Choroid plexus epithelial cell (primary cell): ENCODE measurements around the gene PRR18.

Experiments used
- DNase-seq: peaks from one replicate; pipeline ENCODE4 v3.0.0-alpha.2; 2010; ENCODE audit warnings: low read depth
- H3K4me3 ChIP-seq: 2 replicates; pipeline ENCODE4 v1.5.1; 2011; ENCODE audit warnings: low read depth, mild to moderate bottlenecking, control low read depth, low read length, moderate library complexity
- TF ChIP-seq, protein P1 (sequence below): conservative IDR thresholded peaks from 2 replicates; pipeline ENCODE4 v1.5.1; 2011; ENCODE audit warnings: low read depth, mild to moderate bottlenecking, control low read depth, inconsistent platforms, low read length, moderate library complexity

The PRR18 gene

DNA sequence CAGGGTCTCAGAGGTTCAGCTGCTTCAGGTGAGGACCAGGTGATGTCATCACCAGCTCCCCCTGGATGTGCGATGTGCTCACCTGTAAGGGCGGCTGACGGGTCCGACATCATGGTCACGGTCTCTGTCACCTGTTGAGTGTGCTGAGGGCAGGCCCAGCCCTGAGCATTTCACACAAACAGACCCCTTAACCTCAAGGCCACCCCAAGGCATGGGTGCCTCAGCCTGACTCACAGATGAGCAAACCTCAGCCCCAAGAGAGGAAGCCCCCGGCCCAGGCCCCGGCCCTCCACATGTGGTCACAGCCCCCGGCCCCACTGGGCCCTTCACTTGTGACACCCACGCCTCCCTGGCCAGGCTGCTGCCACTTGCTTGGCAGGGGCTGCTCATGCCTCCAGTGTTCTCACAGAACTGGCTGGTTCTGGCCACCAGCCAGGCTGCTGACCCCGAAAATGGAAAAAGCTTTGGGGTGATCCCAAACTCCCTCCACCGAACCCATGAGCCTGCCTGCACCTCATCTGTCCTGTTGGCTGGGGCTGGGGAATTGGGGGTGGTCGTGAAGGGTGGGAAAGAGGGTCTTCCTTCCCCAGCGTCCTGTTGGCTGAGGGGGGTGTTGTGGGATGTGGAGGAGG lies 33.3 kb downstream of the PRR18 start:
- TF ChIP-seq, protein P1, sequence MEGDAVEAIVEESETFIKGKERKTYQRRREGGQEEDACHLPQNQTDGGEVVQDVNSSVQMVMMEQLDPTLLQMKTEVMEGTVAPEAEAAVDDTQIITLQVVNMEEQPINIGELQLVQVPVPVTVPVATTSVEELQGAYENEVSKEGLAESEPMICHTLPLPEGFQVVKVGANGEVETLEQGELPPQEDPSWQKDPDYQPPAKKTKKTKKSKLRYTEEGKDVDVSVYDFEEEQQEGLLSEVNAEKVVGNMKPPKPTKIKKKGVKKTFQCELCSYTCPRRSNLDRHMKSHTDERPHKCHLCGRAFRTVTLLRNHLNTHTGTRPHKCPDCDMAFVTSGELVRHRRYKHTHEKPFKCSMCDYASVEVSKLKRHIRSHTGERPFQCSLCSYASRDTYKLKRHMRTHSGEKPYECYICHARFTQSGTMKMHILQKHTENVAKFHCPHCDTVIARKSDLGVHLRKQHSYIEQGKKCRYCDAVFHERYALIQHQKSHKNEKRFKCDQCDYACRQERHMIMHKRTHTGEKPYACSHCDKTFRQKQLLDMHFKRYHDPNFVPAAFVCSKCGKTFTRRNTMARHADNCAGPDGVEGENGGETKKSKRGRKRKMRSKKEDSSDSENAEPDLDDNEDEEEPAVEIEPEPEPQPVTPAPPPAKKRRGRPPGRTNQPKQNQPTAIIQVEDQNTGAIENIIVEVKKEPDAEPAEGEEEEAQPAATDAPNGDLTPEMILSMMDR, result no peak
- no peak overlapping the region for H3K4me3 ChIP-seq
- no peak for DNase-seq

DNA sequence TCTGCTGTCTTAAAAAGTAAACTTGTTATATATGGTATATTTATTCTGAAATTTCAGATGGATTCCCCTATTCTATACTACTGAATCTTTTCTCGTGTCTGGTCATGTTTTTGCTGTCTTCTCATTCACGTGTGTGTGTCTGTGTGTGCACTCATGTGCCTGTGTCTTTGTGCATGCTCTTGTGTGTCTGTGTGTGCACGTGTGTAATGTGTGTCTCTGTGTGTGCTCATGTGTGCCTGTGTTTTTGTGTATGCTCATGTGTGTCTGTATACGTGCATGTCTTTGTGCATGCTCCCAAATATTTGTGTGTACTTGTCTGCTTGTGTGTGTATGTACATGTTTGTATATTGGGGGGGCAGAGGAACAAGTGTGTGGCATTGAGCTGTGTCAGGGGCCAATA lies 34.0 kb downstream of the PRR18 start:
- TF ChIP-seq, protein P1, result no peak
- DNase-seq, result no peak
- H3K4me3 ChIP-seq, result no peak overlapping the region

DNA sequence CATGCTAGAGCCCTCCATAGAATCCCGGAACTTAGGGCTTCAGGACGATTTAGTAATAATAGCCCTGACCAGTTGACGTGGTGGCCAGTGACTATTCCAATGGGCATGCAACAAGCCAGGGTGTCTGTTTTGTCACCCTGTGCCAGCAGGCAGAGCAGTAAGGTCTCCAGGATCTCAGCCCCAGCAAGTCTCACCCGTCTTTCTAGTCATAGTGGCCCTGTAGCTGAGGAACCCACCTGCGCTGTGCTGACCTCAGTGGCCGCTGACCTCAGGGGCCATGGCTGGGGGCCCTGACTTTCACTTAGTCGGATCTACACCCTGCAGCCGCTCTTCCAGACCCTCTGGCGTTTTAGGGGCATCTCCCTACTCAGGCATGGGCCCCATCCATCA lies 36.8 kb downstream of the PRR18 start:
- no peak for DNase-seq
- H3K4me3 ChIP-seq, result no peak overlapping the region
- TF ChIP-seq, protein P1, result no peak

DNA sequence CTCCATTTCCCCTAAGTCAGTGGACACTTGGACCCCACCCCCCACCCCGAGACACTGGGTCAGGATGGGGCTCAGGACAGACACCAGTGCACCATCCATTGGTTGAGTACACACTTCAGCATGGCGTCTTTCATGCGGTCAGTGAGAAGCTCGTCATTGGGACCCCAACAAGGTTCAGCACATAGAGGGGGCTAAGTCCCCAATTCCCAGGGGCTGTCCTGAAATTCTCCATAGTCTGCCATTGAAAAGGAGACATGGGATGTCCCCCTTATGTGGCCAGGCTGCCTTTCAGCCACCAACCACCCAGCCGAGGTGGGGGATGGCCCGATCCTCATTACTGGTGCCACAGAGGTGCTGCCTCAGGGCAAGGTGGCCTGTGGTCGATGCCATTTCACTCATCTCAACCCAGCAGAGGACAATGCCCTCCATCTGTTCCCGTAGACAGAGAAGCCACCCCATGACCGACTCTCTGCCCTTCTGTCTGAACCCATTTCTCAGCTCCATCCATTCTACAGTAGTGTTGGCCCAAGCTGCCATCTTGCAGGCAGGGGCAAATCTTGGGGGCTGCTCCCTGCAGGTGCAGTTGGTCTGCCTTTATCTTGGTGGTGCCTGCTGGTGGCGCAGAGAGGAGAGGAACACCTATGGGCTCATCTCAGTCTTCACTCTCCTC lies 37.4 kb downstream of the PRR18 start:
- no peak overlapping the region for H3K4me3 ChIP-seq
- no peak for DNase-seq
- TF ChIP-seq, protein P1, result no peak

DNA sequence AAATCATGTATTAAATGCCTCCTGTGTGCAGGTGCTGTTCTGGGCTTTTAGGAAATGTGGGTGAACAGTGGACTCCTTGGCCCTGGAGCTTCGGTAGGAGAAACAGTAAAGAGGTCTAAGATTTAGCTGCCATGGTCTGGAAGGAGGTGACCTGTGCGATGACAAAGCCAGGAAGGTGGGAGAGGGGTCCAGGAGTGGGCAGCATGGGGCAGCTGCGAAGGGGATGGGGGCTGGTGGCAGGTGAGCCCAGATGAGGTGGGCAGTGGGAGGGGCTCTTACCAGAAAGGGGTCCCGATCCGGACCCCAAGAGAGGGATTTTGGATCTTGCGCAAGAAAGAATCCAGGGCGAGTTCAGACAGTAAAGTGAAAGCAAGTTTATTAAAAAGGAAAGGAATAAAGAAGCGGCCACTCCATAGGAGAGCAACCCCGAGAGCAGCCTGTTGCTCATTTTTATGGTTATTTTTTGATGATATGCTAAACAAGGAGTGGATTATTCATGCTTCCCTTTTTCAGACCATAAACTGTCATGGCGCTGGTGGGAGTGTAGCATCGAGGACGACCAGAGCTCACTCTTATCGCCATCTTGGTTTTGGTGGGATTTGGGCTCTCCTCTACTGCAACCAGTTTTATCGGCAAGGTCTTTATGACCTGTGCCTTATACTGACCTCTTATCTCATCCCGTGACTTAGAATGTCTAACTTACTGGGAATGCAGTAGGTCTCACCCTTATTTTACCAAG lies 38.7 kb downstream of the PRR18 start:
- TF ChIP-seq, protein P1, result no peak
- no peak overlapping the region for H3K4me3 ChIP-seq
- DNase-seq, result no peak

DNA sequence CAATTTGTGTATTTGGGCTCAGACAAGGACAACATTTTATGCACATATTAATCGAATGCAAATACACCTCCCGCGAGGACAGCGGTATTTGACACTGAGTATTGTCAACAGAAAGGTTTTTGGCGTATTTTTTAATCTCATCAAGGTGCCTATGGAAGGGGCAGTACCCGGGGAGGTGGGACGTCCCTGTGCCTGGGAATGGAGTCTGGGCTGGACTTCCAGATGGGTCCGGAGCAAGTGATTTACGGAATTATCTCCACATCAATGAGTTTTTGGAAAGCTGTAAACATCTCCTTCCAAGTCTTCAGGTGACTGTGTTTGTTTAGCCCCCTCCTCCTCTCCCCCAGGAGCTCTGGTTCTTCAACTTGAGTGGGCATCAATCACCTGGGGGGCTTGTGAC lies 39.8 kb downstream of the PRR18 start:
- no peak for DNase-seq
- TF ChIP-seq, protein P1, result no peak
- H3K4me3 ChIP-seq, result no peak overlapping the region

DNA sequence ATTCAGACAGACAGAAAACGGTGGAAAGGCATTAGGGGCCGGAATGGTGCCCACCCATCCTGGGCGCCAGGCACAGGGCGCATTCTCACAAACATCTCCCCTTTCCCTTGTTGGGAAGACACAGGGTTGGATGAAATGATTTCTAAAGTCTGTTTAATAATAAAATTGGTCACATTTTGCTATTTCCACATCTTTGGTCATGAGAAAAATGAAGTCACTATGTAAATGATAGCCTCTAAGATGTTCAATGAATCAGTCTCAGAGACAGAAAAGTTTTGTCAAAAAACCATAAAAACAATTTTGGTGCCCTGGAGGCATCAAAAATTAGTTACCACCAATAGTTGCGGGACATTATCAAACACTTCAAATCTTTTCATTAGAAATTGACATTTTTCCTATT lies 40.7 kb downstream of the PRR18 start:
- DNase-seq, result no peak
- TF ChIP-seq, protein P1, result no peak
- no peak overlapping the region for H3K4me3 ChIP-seq
